HL-60 (cell line): ENCODE measurements around the gene ITFG2.

Experiments used
- CTCF ChIP-seq: IDR thresholded peaks from one replicate; pipeline ENCODE4 v1.5.1; 2011; ENCODE audit warnings: low read length, control low read depth, inconsistent platforms; ENCODE audit not compliant: insufficient read depth
- GABPA ChIP-seq: IDR thresholded peaks from 2 replicates; pipeline ENCODE4 v1.6.1; 2012; ENCODE audit warnings: low read depth
- POLR2AphosphoS5 ChIP-seq: IDR thresholded peaks from 2 replicates; pipeline ENCODE4 v1.6.1; 2012; ENCODE audit warnings: low read depth
- REST ChIP-seq: IDR thresholded peaks from 2 replicates; pipeline ENCODE4 v1.6.1; 2012; ENCODE audit warnings: low read depth; ENCODE audit not compliant: insufficient replicate concordance
- SPI1 ChIP-seq: IDR thresholded peaks from 2 replicates; pipeline ENCODE4 v1.6.1; 2012; ENCODE audit warnings: low read depth, mild to moderate bottlenecking, borderline replicate concordance

- 0 out of 2 replicates have a peak, but pooled peaks have one; percentile 16 for TF ChIP-seq POLR2AphosphoS5
- TF ChIP-seq CTCF: no peak
- no peak for TF ChIP-seq SPI1
- no peak for TF ChIP-seq GABPA
- no peak for TF ChIP-seq REST
Measured at GRCh38 chr12:2844786-2845185, 32.3 kb downstream of the ITFG2 start.
